IPS-15b (cell line): ENCODE results near the gene ABI3BP.

Experiments used
- H3K27me3 ChIP-seq: one replicate; pipeline ENCODE4 v1.6.1; 2013; ENCODE audit warnings: low read length; ENCODE audit not compliant: control insufficient read depth, insufficient read depth
- H3K36me3 ChIP-seq: one replicate; pipeline ENCODE4 v1.6.1; 2013; ENCODE audit warnings: low read length; ENCODE audit not compliant: control insufficient read depth, insufficient read depth
- H3K4me1 ChIP-seq: one replicate; pipeline ENCODE4 v1.6.1; 2013; ENCODE audit warnings: mild to moderate bottlenecking, low read length; ENCODE audit not compliant: control insufficient read depth, insufficient read depth
- H3K4me3 ChIP-seq: one replicate; pipeline ENCODE4 v1.5.1; 2013; ENCODE audit warnings: low read depth, low read length
- H3K9ac ChIP-seq: one replicate; pipeline ENCODE4 v1.6.1; 2013; ENCODE audit warnings: low read depth, mild to moderate bottlenecking, low read length
- H3K9me3 ChIP-seq: one replicate; pipeline ENCODE4 v1.6.1; 2013; ENCODE audit warnings: mild to moderate bottlenecking, low read length; ENCODE audit not compliant: control insufficient read depth, insufficient read depth

ABI3BP gene

DNA sequence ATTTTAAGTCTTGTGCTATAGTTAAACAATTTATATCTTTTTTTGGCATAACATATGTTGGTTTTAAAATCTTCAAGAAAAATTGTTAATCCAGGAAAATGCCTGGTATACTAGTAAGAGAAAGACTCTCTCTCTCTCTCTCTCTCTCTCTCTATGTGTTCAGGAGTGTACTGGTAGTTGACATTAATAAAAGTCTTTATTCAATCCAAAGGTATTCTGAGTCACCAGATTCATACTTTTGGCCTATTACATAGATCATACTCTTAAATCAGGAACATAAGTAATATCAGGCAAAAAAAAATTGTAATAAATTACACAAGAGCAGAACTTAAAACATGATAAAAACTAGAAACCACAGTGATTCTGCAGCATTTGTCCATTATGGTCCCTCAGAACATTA is 213.7 kb downstream of the ABI3BP start:
- H3K4me3 ChIP-seq = no peak overlapping the region
- no peak overlapping the region for H3K9ac ChIP-seq
- H3K4me1 ChIP-seq = no peaks in the 10 kb centered on the region
- no peaks in the 10 kb centered on the region for H3K36me3 ChIP-seq
- H3K27me3 ChIP-seq = no peaks in the 10 kb centered on the region
- no peaks in the 10 kb centered on the region for H3K9me3 ChIP-seq

GRCh38 chr3:100777271-100777670 is 215.9 kb downstream of the ABI3BP start:
- no peak overlapping the region for H3K9ac ChIP-seq
- H3K9me3 ChIP-seq = no peaks in the 10 kb centered on the region
- H3K4me3 ChIP-seq = no peak overlapping the region
- no peaks in the 10 kb centered on the region for H3K27me3 ChIP-seq
- H3K36me3 ChIP-seq = no peaks in the 10 kb centered on the region
- H3K4me1 ChIP-seq = no peaks in the 10 kb centered on the region

GRCh38 chr3:100776746-100777145 is 216.5 kb downstream of the ABI3BP start:
- Histone ChIP-seq H3K9me3 (no peaks in the 10 kb centered on the region), H3K36me3 (no peaks in the 10 kb centered on the region), H3K9ac (no peak overlapping the region), H3K4me1 (no peaks in the 10 kb centered on the region), H3K4me3 (no peak overlapping the region), H3K27me3 (no peaks in the 10 kb centered on the region)

- Histone ChIP-seq H3K9ac (no peak overlapping the region), H3K36me3 (no peaks in the 10 kb centered on the region), H3K27me3 (no peaks in the 10 kb centered on the region), H3K4me1 (no peaks in the 10 kb centered on the region), H3K9me3 (no peaks in the 10 kb centered on the region), H3K4me3 (no peak overlapping the region)
Observed at GRCh38 chr3:100776097-100776729, 217.0 kb downstream of the ABI3BP start.

- no peaks in the 10 kb centered on the region for H3K4me1 ChIP-seq
- no peaks in the 10 kb centered on the region for H3K36me3 ChIP-seq
- H3K9ac ChIP-seq = no peak overlapping the region
- no peak overlapping the region for H3K4me3 ChIP-seq
- H3K9me3 ChIP-seq = no peaks in the 10 kb centered on the region
- H3K27me3 ChIP-seq = no peaks in the 10 kb centered on the region
Observed at GRCh38 chr3:100775669-100776068, 217.6 kb downstream of the ABI3BP start.

DNA sequence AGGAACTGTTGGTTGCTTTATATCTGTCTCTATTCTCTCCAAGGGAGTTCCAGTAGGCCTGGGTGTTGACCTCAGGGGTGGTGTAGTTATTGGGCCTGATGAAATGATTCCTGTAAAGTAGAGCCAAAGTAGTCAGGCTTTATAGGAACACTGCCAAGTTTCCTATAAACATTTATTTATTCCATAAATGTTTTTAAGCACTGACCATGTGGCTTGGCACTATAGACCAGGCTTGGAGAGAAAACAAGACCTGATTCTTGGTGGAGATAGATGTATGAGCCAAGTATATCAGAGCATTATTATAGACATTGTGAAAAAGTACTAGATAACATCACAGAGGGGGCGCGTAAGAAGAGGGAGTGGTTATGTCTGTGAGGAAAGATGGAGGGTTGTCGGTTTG is 218.0 kb downstream of the ABI3BP start:
- no peaks in the 10 kb centered on the region for H3K36me3 ChIP-seq
- no peak overlapping the region for H3K9ac ChIP-seq
- H3K27me3 ChIP-seq = no peaks in the 10 kb centered on the region
- H3K4me1 ChIP-seq = no peaks in the 10 kb centered on the region
- no peak overlapping the region for H3K4me3 ChIP-seq
- no peaks in the 10 kb centered on the region for H3K9me3 ChIP-seq

DNA sequence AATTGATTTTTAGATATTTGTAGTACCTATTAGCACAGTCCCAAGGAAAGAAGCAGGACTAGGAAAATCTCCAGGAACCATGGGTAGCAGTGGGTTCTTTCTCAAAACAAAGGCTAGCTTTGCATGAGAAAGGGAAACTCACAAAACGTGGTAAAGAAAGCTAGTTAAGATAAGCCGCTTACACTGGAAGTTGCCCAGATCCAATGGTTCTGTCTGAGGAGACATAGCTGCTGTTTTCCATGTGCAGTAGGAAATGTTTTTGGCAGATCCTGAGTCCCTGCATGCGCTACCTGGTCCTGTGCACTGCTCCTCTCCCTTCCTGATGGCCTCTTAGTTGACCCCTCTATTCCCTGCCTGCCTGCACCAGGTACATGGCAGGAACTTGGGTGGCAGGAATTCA is 223.5 kb downstream of the ABI3BP start:
- H3K4me1 ChIP-seq = peaks cover 6% of the 10 kb centered on the region
- H3K4me3 ChIP-seq = no peak overlapping the region
- no peaks in the 10 kb centered on the region for H3K27me3 ChIP-seq
- no peak overlapping the region for H3K9ac ChIP-seq
- no peaks in the 10 kb centered on the region for H3K9me3 ChIP-seq
- no peaks in the 10 kb centered on the region for H3K36me3 ChIP-seq

DNA sequence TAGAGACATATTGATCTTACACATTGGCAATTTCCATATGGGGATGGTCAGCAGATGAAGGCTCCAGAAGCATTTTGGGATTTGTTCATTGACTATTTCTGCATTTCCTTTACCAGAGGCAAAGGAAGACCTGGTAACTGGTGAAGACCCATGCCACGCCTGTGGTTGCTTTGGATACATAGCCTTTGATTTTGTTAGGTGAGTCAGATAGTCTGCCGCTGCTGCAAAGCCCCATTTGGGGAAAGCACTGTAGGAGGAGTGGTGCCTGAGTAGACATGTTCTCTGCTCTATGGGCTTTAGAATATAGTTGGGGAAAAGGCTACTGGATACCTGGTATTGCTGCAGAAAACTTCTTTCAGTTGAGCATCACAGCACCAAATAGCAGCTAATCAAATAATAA is 227.2 kb downstream of the ABI3BP start:
- Histone ChIP-seq H3K9me3 (no peaks in the 10 kb centered on the region), H3K9ac (no peak overlapping the region), H3K36me3 (no peaks in the 10 kb centered on the region)

GRCh38 chr3:100765437-100765975 is 227.7 kb downstream of the ABI3BP start:
- peaks cover 8% of the 10 kb centered on the region for H3K4me1 ChIP-seq

More for the DNA sequence above, 227.2 kb downstream of the ABI3BP start:
- H3K4me1 ChIP-seq = peaks cover 8% of the 10 kb centered on the region
- no peaks in the 10 kb centered on the region for H3K27me3 ChIP-seq
- H3K4me3 ChIP-seq = no peak overlapping the region

DNA sequence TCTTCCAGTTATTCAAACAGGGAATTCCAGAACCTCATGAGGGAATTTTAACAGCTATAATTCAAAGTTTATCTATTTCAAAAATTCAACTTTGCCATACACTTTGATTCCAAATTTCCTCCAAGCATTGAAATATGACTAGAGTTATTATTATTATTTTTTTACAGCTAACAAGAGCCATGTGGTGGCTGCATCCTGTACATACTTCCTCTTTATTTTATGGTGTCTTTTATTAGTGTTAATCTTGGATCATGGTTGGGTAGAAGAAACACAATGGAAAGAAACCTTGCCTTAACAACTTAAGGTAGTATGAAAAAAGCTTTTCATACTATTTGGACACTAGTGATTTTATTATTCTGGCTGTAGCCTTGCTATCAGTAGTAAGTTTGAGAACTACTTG is 231.3 kb downstream of the ABI3BP start:
- Histone ChIP-seq H3K9ac (no peak overlapping the region), H3K4me3 (no peak overlapping the region), H3K4me1 (peaks cover 2% of the 10 kb centered on the region), H3K27me3 (no peaks in the 10 kb centered on the region), H3K9me3 (no peaks in the 10 kb centered on the region), H3K36me3 (no peaks in the 10 kb centered on the region)

More at GRCh38 chr3:100765437-100765975, 227.7 kb downstream of the ABI3BP start:
- Histone ChIP-seq H3K9ac (no peak overlapping the region), H3K27me3 (no peaks in the 10 kb centered on the region), H3K9me3 (no peaks in the 10 kb centered on the region), H3K36me3 (no peaks in the 10 kb centered on the region), H3K4me3 (no peak overlapping the region)

DNA sequence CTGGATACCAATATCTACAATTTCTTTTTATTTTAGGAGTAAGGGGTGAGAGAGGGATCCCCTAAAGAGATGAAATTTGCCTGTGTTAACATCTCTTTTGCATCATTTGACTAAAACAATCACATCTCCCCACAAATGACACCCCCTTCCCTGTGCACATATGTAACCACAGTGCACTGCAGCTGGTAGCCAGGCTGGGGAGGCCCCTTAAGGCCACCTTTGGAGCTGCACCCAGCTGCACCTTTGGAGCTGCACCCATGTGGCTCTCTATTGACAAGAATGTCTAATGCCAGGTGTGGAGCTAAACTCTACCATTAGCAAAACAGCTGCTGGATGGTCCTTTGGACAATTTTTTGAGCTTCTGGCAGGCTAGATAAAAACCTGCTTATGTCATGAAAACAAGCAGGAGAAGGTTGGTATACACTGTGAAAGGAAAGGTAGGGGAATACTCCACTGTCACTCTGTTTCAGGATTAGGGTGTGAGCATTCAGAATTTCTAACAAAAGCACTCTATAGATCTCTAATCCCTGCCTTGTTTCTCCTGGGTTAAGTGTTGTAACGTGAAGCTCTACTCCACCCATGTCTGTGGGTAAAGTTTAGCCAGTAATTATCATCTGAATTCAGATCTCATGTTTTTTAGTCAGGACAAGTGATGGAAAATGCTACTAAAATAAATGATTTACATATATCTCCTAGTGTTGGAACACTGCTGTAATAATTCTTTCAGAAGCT is 231.8 kb downstream of the ABI3BP start:
- H3K9ac ChIP-seq = no peak overlapping the region
- H3K9me3 ChIP-seq = no peaks in the 10 kb centered on the region
- no peaks in the 10 kb centered on the region for H3K27me3 ChIP-seq
- H3K36me3 ChIP-seq = no peaks in the 10 kb centered on the region
- no peak overlapping the region for H3K4me3 ChIP-seq
- peaks cover 2% of the 10 kb centered on the region for H3K4me1 ChIP-seq

- H3K9ac ChIP-seq = no peak overlapping the region
- no peak overlapping the region for H3K4me3 ChIP-seq
- no peaks in the 10 kb centered on the region for H3K9me3 ChIP-seq
- H3K27me3 ChIP-seq = no peaks in the 10 kb centered on the region
- peaks cover 2% of the 10 kb centered on the region for H3K4me1 ChIP-seq
- H3K36me3 ChIP-seq = no peaks in the 10 kb centered on the region
Observed at GRCh38 chr3:100760377-100760776, 232.8 kb downstream of the ABI3BP start.
